Measurements from ENCODE around the gene AMPH.

DNA sequence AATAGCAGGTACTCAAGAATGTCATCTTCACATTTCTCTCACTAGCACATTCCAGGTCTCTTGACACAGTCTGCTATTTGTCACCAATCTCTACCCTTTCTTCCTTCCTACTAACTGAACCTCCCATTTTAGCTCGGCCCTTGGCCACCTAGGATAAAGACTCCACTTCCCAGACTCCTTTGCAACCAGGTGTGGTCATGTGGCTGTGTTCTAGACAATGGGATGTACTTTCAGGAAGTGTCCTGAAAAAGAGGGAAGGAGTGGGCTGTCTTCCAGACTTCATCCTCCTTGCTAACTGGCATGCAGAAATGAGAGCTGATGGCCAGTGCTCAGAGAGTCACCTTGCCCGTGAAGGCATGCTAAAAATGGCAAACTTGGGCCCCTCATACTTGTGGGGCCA, 139.2 kb downstream of the AMPH start:
- TF ChIP-seq, protein P1, sequence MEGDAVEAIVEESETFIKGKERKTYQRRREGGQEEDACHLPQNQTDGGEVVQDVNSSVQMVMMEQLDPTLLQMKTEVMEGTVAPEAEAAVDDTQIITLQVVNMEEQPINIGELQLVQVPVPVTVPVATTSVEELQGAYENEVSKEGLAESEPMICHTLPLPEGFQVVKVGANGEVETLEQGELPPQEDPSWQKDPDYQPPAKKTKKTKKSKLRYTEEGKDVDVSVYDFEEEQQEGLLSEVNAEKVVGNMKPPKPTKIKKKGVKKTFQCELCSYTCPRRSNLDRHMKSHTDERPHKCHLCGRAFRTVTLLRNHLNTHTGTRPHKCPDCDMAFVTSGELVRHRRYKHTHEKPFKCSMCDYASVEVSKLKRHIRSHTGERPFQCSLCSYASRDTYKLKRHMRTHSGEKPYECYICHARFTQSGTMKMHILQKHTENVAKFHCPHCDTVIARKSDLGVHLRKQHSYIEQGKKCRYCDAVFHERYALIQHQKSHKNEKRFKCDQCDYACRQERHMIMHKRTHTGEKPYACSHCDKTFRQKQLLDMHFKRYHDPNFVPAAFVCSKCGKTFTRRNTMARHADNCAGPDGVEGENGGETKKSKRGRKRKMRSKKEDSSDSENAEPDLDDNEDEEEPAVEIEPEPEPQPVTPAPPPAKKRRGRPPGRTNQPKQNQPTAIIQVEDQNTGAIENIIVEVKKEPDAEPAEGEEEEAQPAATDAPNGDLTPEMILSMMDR (IDR thresholded peaks at IDR 0.05), result no peak
- no peak for TF ChIP-seq POLR2AphosphoS5 (IDR thresholded peaks at IDR 0.05)
- TF ChIP-seq POLR2A (IDR thresholded peaks at IDR 0.05), result no peak

All from transverse colon (tissue), 4 donors.